ENCODE results near the gene INO80D.
A peak's percentile ranks its signal among the peaks of the same experiment; 100 is the strongest.

INO80D gene

GRCh38 chr2:206011018-206011614, 74.9 kb downstream of the INO80D start:
- in situ Hi-C loops (cut with HindIII; ENCODE audit: low pct_ligation_motif_present, low sequenced_read_pairs), result no loop called here
- Histone ChIP-seq H3K4me3 (ENCODE audit: low read depth, low read length) (no peak overlapping the region), H3K27me3 (replicated peaks) (no peaks in the 10 kb centered on the region), H3K27ac (no peak overlapping the region), H3K36me3 (replicated peaks) (peaks cover 7% of the 10 kb centered on the region)
- TF ChIP-seq CTCF (IDR thresholded peaks at IDR 0.05; ENCODE audit: low read depth, low read length, missing control alignments), result no peak
- no peak for DNase-seq

GRCh38 chr2:206004004-206004693, 81.8 kb downstream of the INO80D start:
- TF ChIP-seq CTCF (IDR thresholded peaks at IDR 0.05; ENCODE audit: low read depth, low read length, missing control alignments), result peak; percentile 52
- H3K27ac ChIP-seq, result no peak overlapping the region
- no peak for DNase-seq
- in situ Hi-C loops (cut with HindIII; ENCODE audit: low pct_ligation_motif_present, low sequenced_read_pairs), result no loop called here
- no peaks in the 10 kb centered on the region for H3K27me3 ChIP-seq (replicated peaks)
- H3K36me3 ChIP-seq (replicated peaks), result peaks cover 12% of the 10 kb centered on the region
- H3K4me3 ChIP-seq (ENCODE audit: low read depth, low read length), result no peak overlapping the region

- in situ Hi-C loops (cut with HindIII; ENCODE audit: low pct_ligation_motif_present, low sequenced_read_pairs), result no loop called here
These were observed 83.5 kb downstream of the INO80D start for GRCh38 chr2:206002440-206002839.

GRCh38 chr2:206001912-206002311, 84.1 kb downstream of the INO80D start:
- peaks cover 12% of the 10 kb centered on the region for H3K36me3 ChIP-seq (replicated peaks)
- no peak overlapping the region for H3K27ac ChIP-seq
- no peak for DNase-seq
- H3K27me3 ChIP-seq (replicated peaks), result no peaks in the 10 kb centered on the region
- in situ Hi-C loops (cut with HindIII; ENCODE audit: low pct_ligation_motif_present, low sequenced_read_pairs), result no loop called here
- no peak overlapping the region for H3K4me3 ChIP-seq (ENCODE audit: low read depth, low read length)
- no peak for TF ChIP-seq CTCF (IDR thresholded peaks at IDR 0.05; ENCODE audit: low read depth, low read length, missing control alignments)

More at GRCh38 chr2:206002440-206002839, 83.5 kb downstream of the INO80D start:
- Histone ChIP-seq H3K4me3 (ENCODE audit: low read depth, low read length) (no peak overlapping the region), H3K27ac (no peak overlapping the region), H3K27me3 (replicated peaks) (no peaks in the 10 kb centered on the region), H3K36me3 (replicated peaks) (peaks cover 12% of the 10 kb centered on the region)
- TF ChIP-seq CTCF (IDR thresholded peaks at IDR 0.05; ENCODE audit: low read depth, low read length, missing control alignments), result no peak
- DNase-seq, result no peak

- H3K27ac ChIP-seq, result no peak overlapping the region
- in situ Hi-C loops (cut with HindIII; ENCODE audit: low pct_ligation_motif_present, low sequenced_read_pairs), result no loop called here
- peaks cover 9% of the 10 kb centered on the region for H3K36me3 ChIP-seq (replicated peaks)
- TF ChIP-seq CTCF (IDR thresholded peaks at IDR 0.05; ENCODE audit: low read depth, low read length, missing control alignments), result no peak
- no peak for DNase-seq
- H3K4me3 ChIP-seq (ENCODE audit: low read depth, low read length), result no peak overlapping the region
- H3K27me3 ChIP-seq (replicated peaks), result no peaks in the 10 kb centered on the region
These were observed 85.2 kb downstream of the INO80D start for GRCh38 chr2:206000776-206001175.

All from brain microvascular endothelial cell (primary cell).